GM12864 (cell line): ENCODE measurements around the gene ARHGDIG.
A peak's percentile ranks its signal among the peaks of the same experiment; 100 is the strongest.

Experiments used
- DNase-seq: peaks from one replicate; pipeline ENCODE4 v3.0.0-alpha.2; 2011; ENCODE audit warnings: low read depth
- H3K4me3 ChIP-seq: 2 replicates; pipeline ENCODE4 v1.5.1; 2011; ENCODE audit warnings: mild to moderate bottlenecking, low read depth, low read length, control low read depth
- TF ChIP-seq, protein P1 (sequence below): IDR thresholded peaks from 2 replicates; pipeline ENCODE4 v1.5.1; 2011; ENCODE audit warnings: low read depth, mild to moderate bottlenecking, moderate library complexity, low read length, control low read depth, inconsistent platforms; ENCODE audit errors: missing control alignments

Gene ARHGDIG

DNA sequence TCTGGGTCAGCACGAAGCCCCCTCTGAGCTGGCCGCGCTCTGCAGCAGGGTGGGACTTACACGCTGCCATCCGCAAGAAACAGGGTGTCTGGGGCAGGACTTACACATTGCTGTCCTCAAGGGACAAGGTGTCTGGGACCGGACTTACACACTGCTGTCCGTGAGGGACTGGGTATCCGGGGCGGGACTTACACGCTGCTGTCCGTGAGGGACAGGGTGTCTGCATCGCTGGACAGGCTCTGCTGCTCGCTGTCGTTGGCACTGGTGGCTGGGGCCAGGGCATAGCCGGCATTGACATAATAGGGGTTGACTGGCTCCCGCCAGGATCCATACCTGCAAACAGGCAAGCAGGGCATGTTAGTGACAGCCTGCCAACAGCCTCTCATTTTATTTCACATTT, 34.0 kb downstream of the ARHGDIG start:
- DNase-seq = no peak
- no peak overlapping the region for H3K4me3 ChIP-seq
- TF ChIP-seq, protein P1, sequence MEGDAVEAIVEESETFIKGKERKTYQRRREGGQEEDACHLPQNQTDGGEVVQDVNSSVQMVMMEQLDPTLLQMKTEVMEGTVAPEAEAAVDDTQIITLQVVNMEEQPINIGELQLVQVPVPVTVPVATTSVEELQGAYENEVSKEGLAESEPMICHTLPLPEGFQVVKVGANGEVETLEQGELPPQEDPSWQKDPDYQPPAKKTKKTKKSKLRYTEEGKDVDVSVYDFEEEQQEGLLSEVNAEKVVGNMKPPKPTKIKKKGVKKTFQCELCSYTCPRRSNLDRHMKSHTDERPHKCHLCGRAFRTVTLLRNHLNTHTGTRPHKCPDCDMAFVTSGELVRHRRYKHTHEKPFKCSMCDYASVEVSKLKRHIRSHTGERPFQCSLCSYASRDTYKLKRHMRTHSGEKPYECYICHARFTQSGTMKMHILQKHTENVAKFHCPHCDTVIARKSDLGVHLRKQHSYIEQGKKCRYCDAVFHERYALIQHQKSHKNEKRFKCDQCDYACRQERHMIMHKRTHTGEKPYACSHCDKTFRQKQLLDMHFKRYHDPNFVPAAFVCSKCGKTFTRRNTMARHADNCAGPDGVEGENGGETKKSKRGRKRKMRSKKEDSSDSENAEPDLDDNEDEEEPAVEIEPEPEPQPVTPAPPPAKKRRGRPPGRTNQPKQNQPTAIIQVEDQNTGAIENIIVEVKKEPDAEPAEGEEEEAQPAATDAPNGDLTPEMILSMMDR = no peak

DNA sequence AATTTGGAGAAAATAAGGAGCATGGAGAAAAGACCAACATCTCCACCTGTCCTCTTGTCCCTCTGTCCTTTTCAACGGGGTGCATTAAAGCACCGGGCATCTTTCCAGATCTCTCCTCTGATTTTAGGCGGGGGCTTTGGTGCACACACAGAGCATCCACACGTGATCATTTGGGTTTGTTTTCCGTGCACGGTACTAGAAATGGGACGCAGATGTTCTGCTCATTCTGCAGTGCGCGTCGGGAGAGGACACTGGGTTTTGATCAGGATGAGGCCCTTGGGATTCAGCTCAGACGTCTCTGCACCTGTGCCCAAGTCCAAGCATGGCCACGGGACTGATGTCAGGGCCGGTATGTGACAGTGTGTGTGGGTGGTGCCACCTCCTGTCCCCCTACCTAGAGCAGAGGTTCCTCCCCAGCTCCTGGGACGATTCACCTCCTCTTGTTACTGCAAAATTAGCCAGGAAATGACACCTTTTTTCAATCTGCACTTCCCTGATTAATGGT, 34.5 kb downstream of the ARHGDIG start:
- TF ChIP-seq, protein P1 = no peak

DNA sequence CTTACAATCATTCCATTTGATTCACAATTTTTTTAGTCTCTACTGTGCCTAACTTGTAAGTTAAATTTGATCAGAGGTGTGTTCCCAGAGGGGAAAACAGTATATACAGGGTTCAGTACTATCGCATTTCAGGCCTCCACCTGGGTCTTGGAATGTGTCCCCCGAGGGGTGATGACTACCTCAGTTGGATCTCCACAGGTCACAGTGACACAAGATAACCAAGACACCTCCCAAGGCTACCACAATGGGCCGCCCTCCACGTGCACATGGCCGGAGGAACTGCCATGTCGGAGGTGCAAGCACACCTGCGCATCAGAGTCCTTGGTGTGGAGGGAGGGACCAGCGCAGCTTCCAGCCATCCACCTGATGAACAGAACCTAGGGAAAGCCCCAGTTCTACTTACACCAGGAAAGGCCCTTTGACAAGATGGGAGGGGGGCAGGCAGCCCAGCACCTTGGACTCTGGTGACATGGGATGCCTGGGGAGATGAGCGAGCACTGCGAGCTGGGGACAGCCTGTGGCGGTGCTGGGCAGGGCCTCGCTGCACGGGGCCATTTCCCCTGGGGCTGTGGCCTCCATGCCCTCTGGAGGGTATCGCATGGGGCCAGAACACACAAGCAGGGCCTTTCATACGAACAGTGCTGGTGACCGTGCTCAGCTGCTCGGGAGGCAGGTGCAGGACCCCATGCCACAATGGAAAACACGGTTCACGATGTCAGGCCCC, 36.5 kb downstream of the ARHGDIG start:
- H3K4me3 ChIP-seq = no peak overlapping the region
- TF ChIP-seq, protein P1 = no peak
- no peak for DNase-seq

More for the DNA sequence above, 34.5 kb downstream of the ARHGDIG start:
- no peak overlapping the region for H3K4me3 ChIP-seq
- DNase-seq = no peak

DNA sequence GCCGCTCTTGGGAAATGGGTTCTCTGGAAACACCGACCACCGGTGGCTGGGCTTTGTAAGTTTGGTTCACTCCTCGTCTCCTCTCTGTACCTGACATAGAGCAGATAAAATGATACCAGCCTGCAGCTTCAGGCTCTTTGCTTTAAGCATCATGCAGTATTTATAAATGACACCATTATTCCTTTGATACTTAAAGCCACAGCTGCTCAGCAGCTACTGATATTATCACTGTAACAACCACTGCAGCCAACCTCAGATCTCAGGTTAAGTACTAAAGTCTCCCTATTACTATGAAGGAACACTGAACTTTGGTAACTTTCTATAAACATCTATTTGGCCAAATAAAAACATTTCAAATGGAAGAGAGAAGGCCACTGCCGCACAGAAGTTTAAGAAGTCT, 37.2 kb downstream of the ARHGDIG start:
- DNase-seq = no peak
- TF ChIP-seq, protein P1 = no peak
- H3K4me3 ChIP-seq = no peak overlapping the region

DNA sequence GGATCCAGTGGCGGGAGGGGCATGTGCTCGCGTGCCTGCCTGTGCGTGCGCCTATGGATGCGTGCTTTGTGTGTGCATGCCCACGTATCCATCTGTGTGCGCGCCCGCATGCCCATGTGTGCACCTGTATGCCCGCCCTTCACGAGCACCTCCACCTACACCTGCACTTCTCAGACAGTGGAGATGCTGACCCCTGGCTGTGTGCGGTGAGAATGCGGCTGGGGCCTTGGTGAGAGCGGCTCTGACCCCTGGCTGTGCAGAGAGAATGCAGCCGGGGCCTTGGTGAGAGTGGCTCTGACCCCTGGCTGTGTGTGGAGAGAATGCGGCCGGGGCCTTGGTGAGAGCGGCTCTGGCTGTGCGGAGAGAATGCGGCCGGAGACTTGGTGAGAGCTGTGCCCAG, 38.2 kb downstream of the ARHGDIG start:
- TF ChIP-seq, protein P1 = peak; percentile 37
- no peak overlapping the region for H3K4me3 ChIP-seq
- no peak for DNase-seq

DNA sequence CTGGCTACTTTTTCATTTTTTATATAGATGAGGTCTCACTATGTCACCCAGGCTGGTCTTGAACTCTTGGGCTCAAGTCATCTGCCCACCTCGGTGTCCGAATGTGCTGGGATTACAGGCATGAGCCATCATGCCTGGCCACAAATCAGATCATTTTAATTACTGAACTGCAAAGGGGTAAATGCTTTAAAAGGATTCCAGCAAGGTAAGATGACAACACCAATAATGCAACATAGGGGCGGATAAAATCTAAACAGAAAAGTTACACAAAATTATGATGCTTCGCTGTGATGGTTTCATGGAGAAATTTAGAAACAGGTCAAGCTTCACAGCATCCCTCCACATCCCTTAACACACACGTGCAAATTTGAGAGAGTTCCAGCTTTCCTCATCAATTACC, 39.8 kb downstream of the ARHGDIG start:
- TF ChIP-seq, protein P1 = no peak
- no peak overlapping the region for H3K4me3 ChIP-seq
- no peak for DNase-seq

DNA sequence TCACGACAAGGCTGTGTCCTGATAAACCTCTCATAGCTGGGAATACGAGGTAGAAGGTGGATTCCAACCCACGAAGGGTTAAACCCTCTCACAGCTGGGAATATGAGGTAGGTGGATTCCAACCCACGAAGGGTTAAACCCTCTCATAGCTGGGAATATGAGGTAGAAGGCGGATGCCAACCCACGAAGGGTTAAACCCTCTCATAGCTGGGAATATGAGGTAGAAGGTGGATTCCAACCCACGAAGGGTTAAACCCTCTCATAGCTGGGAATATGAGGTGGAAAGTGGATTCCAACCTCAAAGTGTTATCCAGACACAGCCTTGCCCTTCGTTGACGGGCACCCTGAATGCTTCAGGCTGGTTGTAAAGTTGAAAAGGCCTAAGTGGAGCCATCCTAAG, 41.1 kb downstream of the ARHGDIG start:
- TF ChIP-seq, protein P1 = no peak
- DNase-seq = no peak
- no peak overlapping the region for H3K4me3 ChIP-seq
